ENCODE data around the gene CHRND. TPM values are rescaled to one million over a fixed set of nuclear protein-coding genes. Genes with fewer than 3 reads are reported as not detected.

CHRND gene
- total RNA-seq (2014; rRNA removed; shearing (Covaris generic)) (not detected in 2 replicates), total RNA-seq (2022) (not detected in 2 replicates), Bru-seq, nascent RNA (not detected), BruChase-seq, experiment 1, labeled RNA remaining after a 6-hour chase (not detected), BruChase-seq, experiment 2, labeled RNA remaining after a 2-hour chase (not detected)
- long read RNA-seq, partial matches to known transcripts = 0 of 1 reads
- long read RNA-seq, other reads (novel, unspliced or antisense) = 1 of 1 reads

DNA sequence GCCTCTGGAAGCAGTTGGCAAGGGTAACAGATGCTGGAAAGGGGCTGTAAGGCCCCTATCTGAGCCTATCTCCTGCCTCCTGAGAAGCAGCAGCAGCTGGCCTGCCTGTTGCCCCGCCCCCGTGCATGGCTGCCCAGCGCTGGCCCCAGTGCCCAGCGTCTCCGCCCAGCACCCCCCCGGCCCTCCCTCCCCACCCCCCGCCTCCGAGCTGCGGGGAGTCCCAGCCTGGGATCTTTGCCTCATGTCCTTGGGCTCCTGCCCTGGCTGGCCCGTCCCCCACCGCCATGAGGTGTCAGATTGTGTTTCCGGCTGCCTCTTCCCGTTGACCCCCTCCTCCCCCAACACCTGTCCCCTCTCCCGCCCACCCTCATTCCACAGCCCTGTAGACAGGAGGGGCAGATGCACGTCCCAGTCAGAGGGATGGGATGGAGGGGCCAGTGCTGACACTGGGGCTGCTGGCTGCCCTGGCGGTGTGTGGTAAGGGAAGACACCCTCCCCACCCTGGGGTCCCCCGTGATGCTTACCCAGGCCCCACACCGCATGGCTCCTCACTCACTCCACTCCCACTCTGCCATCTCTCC, at the start of gene CHRND:
Gene CHRND, plus strand, starts transcription at position 370 of the 581 bp plus-strand sequence. Its CDS starts 56 bp downstream, at position 426.
- H3K4me2 ChIP-seq (ENCODE audit: low read length) = no peak within 1 kb of the TSS
- H3K4me3 ChIP-seq (ENCODE audit: low read depth, low read length, poor library complexity, severe bottlenecking) = no peak within 1 kb of the TSS
- H3K36me3 ChIP-seq (ENCODE audit: insufficient read depth, low read length) = no peaks in the 10 kb centered on the region
- no peak for DNase-seq (ENCODE audit: low spot score)
- no peak within 1 kb of the TSS for H2AFZ ChIP-seq (ENCODE audit: low read length)
- H3K27ac ChIP-seq (ENCODE audit: low read depth, low read length, poor library complexity, severe bottlenecking) = no peak within 1 kb of the TSS
- ChIA-PET CTCF (ENCODE audit: unreplicated experiment) (no interaction called here), POLR2A (no interaction called here)
- no peaks in the 10 kb centered on the region for H3K79me2 ChIP-seq (ENCODE audit: insufficient read depth, low read depth, low read length)
- no TSS peak for BruUV-seq (replicated peaks)
- no peaks in the 10 kb centered on the region for H4K20me1 ChIP-seq (ENCODE audit: insufficient read depth, low read length)
- H3K9me2 ChIP-seq (ENCODE audit: insufficient read depth, low read length) = no peaks in the 10 kb centered on the region
- intact Hi-C loops (cut with micrococcal nuclease; ENCODE audit: unreplicated experiment) = loop anchor here (10.0 kb wide), 1 partner anchor 161 kb away; no protein-coding TSS in a partner anchor
- no peaks in the 10 kb centered on the region for H3K9me3 ChIP-seq (ENCODE audit: low read length)
- H3K4me1 ChIP-seq (ENCODE audit: insufficient read depth, low read length, poor library complexity, severe bottlenecking) = peaks cover 19% of the 10 kb centered on the region
- no peak for TF ChIP-seq EZH2phosphoT487 (IDR thresholded peaks at IDR 0.05; ENCODE audit: borderline replicate concordance, low read depth, low read length)
- TF ChIP-seq, protein P1, sequence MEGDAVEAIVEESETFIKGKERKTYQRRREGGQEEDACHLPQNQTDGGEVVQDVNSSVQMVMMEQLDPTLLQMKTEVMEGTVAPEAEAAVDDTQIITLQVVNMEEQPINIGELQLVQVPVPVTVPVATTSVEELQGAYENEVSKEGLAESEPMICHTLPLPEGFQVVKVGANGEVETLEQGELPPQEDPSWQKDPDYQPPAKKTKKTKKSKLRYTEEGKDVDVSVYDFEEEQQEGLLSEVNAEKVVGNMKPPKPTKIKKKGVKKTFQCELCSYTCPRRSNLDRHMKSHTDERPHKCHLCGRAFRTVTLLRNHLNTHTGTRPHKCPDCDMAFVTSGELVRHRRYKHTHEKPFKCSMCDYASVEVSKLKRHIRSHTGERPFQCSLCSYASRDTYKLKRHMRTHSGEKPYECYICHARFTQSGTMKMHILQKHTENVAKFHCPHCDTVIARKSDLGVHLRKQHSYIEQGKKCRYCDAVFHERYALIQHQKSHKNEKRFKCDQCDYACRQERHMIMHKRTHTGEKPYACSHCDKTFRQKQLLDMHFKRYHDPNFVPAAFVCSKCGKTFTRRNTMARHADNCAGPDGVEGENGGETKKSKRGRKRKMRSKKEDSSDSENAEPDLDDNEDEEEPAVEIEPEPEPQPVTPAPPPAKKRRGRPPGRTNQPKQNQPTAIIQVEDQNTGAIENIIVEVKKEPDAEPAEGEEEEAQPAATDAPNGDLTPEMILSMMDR (conservative IDR thresholded peaks at IDR 0.05; ENCODE audit: low read length) = no peak

DNA sequence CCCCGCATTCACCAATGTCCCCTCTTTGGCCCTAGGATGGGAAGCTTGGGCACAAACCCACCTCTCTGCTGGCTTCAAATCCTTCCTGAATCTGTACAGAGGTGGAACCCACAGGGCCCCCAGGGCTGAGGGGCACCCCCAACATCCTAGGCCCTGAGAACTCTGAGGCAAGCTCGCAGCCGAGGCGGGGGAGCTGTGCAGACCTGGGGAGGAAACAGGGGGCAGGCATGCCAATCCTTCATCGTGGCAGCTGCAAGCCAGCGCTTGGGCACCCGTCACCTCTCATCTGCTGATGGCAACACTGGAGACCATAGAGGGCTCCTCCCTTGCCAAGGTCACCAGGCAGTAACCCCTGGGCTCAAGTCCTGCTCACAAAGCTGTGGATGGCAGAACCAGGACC, 49.2 kb upstream of the CHRND start:
- Histone ChIP-seq H3K4me1 (ENCODE audit: insufficient read depth, low read length, poor library complexity, severe bottlenecking) (no peaks in the 10 kb centered on the region), H4K20me1 (ENCODE audit: insufficient read depth, low read length) (no peaks in the 10 kb centered on the region), H3K79me2 (ENCODE audit: insufficient read depth, low read depth, low read length) (no peaks in the 10 kb centered on the region), H3K9me2 (ENCODE audit: insufficient read depth, low read length) (no peaks in the 10 kb centered on the region), H2AFZ (ENCODE audit: low read length) (no peak overlapping the region), H3K4me3 (ENCODE audit: low read depth, low read length, poor library complexity, severe bottlenecking) (no peak overlapping the region), H3K27ac (ENCODE audit: low read depth, low read length, poor library complexity, severe bottlenecking) (no peak overlapping the region), H3K4me2 (ENCODE audit: low read length) (no peak overlapping the region), H3K36me3 (ENCODE audit: insufficient read depth, low read length) (no peaks in the 10 kb centered on the region), H3K9me3 (ENCODE audit: low read length) (peaks cover 6% of the 10 kb centered on the region; the same call in 1 of the 2 replicates)
- TF ChIP-seq EZH2phosphoT487 (IDR thresholded peaks at IDR 0.05; ENCODE audit: borderline replicate concordance, low read depth, low read length) = no peak
- TF ChIP-seq, protein P1 (conservative IDR thresholded peaks at IDR 0.05; ENCODE audit: low read length) = no peak
- DNase-seq (ENCODE audit: low spot score) = no peak
- intact Hi-C loops (cut with micrococcal nuclease; ENCODE audit: unreplicated experiment) = no loop called here
- ChIA-PET CTCF (ENCODE audit: unreplicated experiment) (interaction anchor here (1.2 kb wide), 1 partner anchor 12 kb away, joined by 3 read pairs; no protein-coding TSS in a partner anchor), POLR2A (no interaction called here)
- no TSS peak for BruUV-seq (replicated peaks)

Data from OCI-LY7 (cell line).